ENCODE results near the gene PLXDC2. TPM values are rescaled to one million over a fixed set of nuclear protein-coding genes. Genes with fewer than 3 reads are reported as not detected.

The PLXDC2 gene
- total RNA-seq, 1 donor from 2014 or later: 51.3 TPM

DNA sequence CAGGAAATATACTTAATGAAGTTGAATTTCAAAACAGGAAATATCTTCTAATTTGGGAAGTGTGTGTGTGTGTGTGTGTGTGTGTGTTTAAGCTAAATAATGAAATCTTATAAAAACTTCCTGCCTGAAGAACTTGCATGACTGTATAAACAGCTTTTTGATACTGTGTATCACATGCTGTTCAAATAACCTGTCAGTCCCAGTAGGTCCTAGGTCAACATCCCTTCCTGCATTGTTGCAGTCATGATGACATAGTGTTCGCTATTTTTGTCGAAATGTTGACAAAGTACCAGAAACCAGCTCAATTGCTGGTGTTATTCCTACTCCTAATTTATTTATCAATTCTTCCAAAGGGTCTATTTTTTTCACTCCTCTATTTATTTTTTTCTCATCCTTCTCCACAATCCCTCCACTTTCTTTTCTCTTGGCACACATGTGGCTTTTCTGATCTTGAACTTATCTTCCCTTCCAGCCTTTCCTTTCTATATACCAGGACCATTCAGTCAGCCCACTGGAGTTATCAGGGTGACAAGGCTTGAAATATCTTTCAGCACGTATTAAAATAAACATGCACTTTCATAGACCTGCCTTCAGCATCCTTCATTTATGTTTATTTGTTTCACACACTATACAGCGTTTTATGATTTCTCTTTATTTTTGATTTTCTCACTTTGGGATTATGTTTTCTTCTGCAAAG is 115.8 kb downstream of the PLXDC2 start:
- Histone ChIP-seq H3K27me3 (no peaks in the 10 kb centered on the region), H3K27ac (no peak overlapping the region), H3K4me3 (no peak overlapping the region), H3K9me3 (no peaks in the 10 kb centered on the region), H3K4me1 (peaks cover 48% of the 10 kb centered on the region), H3K36me3 (no peaks in the 10 kb centered on the region)
- intact Hi-C loops (cut with DNase I): no loop called here
- DNase-seq (ENCODE audit: extremely low spot score in 2 of 2): no peak
- TF ChIP-seq CTCF (IDR thresholded peaks at IDR 0.05) (no peak), POLR2A (IDR thresholded peaks at IDR 0.05) (no peak), POLR2AphosphoS5 (IDR thresholded peaks at IDR 0.05; ENCODE audit: insufficient read depth in 1 of 2, low read depth in 1 of 2) (no peak)

GRCh38 chr10:19932806-19933371 is 116.7 kb downstream of the PLXDC2 start:
- H3K36me3 ChIP-seq: no peaks in the 10 kb centered on the region
- peaks cover 48% of the 10 kb centered on the region for H3K4me1 ChIP-seq
- no peak for DNase-seq (ENCODE audit: extremely low spot score in 2 of 2)
- intact Hi-C loops (cut with DNase I): no loop called here
- no peak overlapping the region for H3K4me3 ChIP-seq
- H3K27ac ChIP-seq: no peak overlapping the region
- H3K9me3 ChIP-seq: no peaks in the 10 kb centered on the region
- H3K27me3 ChIP-seq: no peaks in the 10 kb centered on the region
- TF ChIP-seq POLR2A (IDR thresholded peaks at IDR 0.05) (no peak), POLR2AphosphoS5 (IDR thresholded peaks at IDR 0.05; ENCODE audit: insufficient read depth in 1 of 2, low read depth in 1 of 2) (no peak), CTCF (IDR thresholded peaks at IDR 0.05) (no peak)

GRCh38 chr10:19933772-19934171 is 117.5 kb downstream of the PLXDC2 start:
- no peaks in the 10 kb centered on the region for H3K27me3 ChIP-seq
- DNase-seq (ENCODE audit: extremely low spot score in 2 of 2): no peak
- H3K4me1 ChIP-seq: peaks cover 44% of the 10 kb centered on the region
- TF ChIP-seq CTCF (IDR thresholded peaks at IDR 0.05) (no peak), POLR2A (IDR thresholded peaks at IDR 0.05) (no peak), POLR2AphosphoS5 (IDR thresholded peaks at IDR 0.05; ENCODE audit: insufficient read depth in 1 of 2, low read depth in 1 of 2) (no peak)
- no peaks in the 10 kb centered on the region for H3K9me3 ChIP-seq
- no peak overlapping the region for H3K27ac ChIP-seq
- no peaks in the 10 kb centered on the region for H3K36me3 ChIP-seq
- intact Hi-C loops (cut with DNase I): no loop called here
- no peak overlapping the region for H3K4me3 ChIP-seq

- peaks cover 30% of the 10 kb centered on the region for H3K4me1 ChIP-seq
- H3K36me3 ChIP-seq: no peaks in the 10 kb centered on the region
- no peaks in the 10 kb centered on the region for H3K9me3 ChIP-seq
- no peak overlapping the region for H3K27ac ChIP-seq
- intact Hi-C loops (cut with DNase I): no loop called here
- no peaks in the 10 kb centered on the region for H3K27me3 ChIP-seq
- no peak for TF ChIP-seq CTCF (IDR thresholded peaks at IDR 0.05)
- H3K4me3 ChIP-seq: no peak overlapping the region
- DNase-seq (ENCODE audit: extremely low spot score in 2 of 2): no peak
These were observed 118.9 kb downstream of the PLXDC2 start for GRCh38 chr10:19935176-19935575.

DNA sequence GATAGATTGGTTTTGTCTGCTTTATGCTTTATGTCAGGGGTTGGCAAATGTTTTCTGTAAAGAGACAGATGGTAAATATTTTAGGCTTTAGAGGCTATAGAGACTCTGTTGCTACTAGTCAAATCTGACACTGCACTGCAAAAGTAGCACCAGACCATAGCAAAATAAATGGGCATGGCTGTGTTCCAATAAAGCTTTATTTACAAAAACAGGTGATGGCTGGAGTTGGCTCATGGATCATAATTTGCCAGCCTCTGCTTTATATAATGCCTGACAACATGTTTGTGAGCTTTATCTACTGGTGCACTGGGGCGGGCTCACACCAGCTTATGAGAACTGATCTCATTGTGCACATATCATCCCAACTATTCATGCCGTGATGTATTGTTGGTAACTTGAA is 120.1 kb downstream of the PLXDC2 start:
- no peaks in the 10 kb centered on the region for H3K36me3 ChIP-seq
- no peaks in the 10 kb centered on the region for H3K27me3 ChIP-seq
- peaks cover 19% of the 10 kb centered on the region for H3K4me1 ChIP-seq
- intact Hi-C loops (cut with DNase I): no loop called here
- DNase-seq (ENCODE audit: extremely low spot score in 2 of 2): no peak
- no peak for TF ChIP-seq POLR2AphosphoS5 (IDR thresholded peaks at IDR 0.05; ENCODE audit: insufficient read depth in 1 of 2, low read depth in 1 of 2)
- no peak for TF ChIP-seq CTCF (IDR thresholded peaks at IDR 0.05)
- no peak for TF ChIP-seq POLR2A (IDR thresholded peaks at IDR 0.05)
- H3K4me3 ChIP-seq: no peak overlapping the region
- no peak overlapping the region for H3K27ac ChIP-seq
- no peaks in the 10 kb centered on the region for H3K9me3 ChIP-seq

Measured in vagina (tissue), 2 donors.